Measurements from ENCODE around the gene MRTO4. TPM values are rescaled to one million over a fixed set of nuclear protein-coding genes. Genes with fewer than 3 reads are reported as not detected.

MRTO4 gene
- total RNA-seq, 3 donors from 2014 or later (not counting 1 experiment from before 2014, with no cell fraction given): 9.7 to 15.8 (median 13.5) TPM

DNA sequence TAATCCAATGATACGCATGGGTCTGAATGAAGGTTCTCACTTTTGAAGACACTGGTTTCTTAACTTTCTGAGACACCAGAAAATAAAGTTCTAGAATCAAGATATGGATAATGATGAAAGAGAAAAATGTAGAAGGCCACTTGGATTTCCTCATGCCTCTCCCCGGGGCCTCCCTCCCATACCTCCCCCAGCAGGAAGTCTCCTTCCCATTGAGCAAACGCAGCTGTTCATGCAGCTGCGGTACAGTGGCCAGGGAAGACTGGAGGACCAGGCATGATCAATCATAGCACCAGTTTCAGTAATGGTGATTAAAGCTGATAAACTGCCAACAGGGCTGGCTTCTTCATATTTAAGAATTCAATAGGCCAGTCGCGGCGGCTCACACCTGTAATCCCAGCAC lies 30.6 kb upstream of the MRTO4 start:
- Mint-ChIP-seq H3K4me1 (peaks cover 0 to 6% of the 10 kb centered on the region in 2 donors), H3K9me3 (no peaks in the 10 kb centered on the region), H3K36me3 (peaks cover 33% of the 10 kb centered on the region), H3K27me3 (ENCODE audit: low read depth in 2 of 2) (no peaks in the 10 kb centered on the region), H3K4me3 (no peak overlapping the region), H3K27ac (no peak overlapping the region)
- H3K9me3 ChIP-seq (ENCODE audit: control insufficient read depth, insufficient read depth, low read length): no peaks in the 10 kb centered on the region
- ATAC-seq (no peak), DNase-seq (no peak)
- no peak overlapping the region for H3K27ac ChIP-seq (ENCODE audit: low read length)
- H3K4me1 ChIP-seq (ENCODE audit: control insufficient read depth, insufficient read depth, low read length): no peaks in the 10 kb centered on the region
- no peak overlapping the region for H3K4me3 ChIP-seq (ENCODE audit: low read length)
- WGBS (ENCODE audit: insufficient coverage): 78% methylated on average over 6 of the region's 7 CpGs
- TF ChIP-seq, protein P1, sequence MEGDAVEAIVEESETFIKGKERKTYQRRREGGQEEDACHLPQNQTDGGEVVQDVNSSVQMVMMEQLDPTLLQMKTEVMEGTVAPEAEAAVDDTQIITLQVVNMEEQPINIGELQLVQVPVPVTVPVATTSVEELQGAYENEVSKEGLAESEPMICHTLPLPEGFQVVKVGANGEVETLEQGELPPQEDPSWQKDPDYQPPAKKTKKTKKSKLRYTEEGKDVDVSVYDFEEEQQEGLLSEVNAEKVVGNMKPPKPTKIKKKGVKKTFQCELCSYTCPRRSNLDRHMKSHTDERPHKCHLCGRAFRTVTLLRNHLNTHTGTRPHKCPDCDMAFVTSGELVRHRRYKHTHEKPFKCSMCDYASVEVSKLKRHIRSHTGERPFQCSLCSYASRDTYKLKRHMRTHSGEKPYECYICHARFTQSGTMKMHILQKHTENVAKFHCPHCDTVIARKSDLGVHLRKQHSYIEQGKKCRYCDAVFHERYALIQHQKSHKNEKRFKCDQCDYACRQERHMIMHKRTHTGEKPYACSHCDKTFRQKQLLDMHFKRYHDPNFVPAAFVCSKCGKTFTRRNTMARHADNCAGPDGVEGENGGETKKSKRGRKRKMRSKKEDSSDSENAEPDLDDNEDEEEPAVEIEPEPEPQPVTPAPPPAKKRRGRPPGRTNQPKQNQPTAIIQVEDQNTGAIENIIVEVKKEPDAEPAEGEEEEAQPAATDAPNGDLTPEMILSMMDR (IDR thresholded peaks at IDR 0.05): no peak
- intact Hi-C loops (cut with micrococcal nuclease): no loop called here
- no peaks in the 10 kb centered on the region for H3K27me3 ChIP-seq (ENCODE audit: control insufficient read depth, insufficient read depth, low read length)
- H3K36me3 ChIP-seq (ENCODE audit: control insufficient read depth, insufficient read depth, low read length): peaks cover 71% of the 10 kb centered on the region

DNA sequence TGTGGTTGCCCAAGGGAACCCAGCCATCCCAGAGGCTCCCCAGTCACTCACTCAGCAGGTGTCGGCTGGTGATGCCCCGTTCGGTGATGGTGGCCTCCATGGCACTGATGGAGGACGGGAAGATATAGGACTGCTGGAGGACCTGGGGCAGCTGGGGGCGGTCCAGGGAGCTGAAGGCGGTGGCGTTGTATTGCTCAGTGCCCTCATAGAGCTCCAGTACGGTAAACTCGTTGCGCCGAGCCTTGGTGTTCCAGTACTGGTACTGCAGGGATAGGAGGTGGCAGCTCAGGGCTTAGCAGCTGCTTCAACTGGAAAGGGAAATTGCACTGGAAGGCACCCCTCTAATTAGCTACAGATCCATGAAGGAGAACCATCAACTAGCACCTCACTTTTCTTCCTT lies 29.0 kb upstream of the MRTO4 start:
- peaks cover 33% of the 10 kb centered on the region for H3K36me3 Mint-ChIP-seq
- 99% methylated on average over 11 of the region's 11 CpGs for WGBS (ENCODE audit: insufficient coverage)
- Histone ChIP-seq H3K36me3 (ENCODE audit: control insufficient read depth, insufficient read depth, low read length) (peaks cover 77% of the 10 kb centered on the region), H3K4me1 (ENCODE audit: control insufficient read depth, insufficient read depth, low read length) (no peaks in the 10 kb centered on the region), H3K9me3 (ENCODE audit: control insufficient read depth, insufficient read depth, low read length) (no peaks in the 10 kb centered on the region), H3K27ac (ENCODE audit: low read length) (no peak overlapping the region), H3K4me3 (ENCODE audit: low read length) (no peak overlapping the region), H3K27me3 (ENCODE audit: control insufficient read depth, insufficient read depth, low read length) (no peaks in the 10 kb centered on the region)
- peaks cover 0 to 5% of the 10 kb centered on the region in 2 donors for H3K4me1 Mint-ChIP-seq
- H3K4me3 Mint-ChIP-seq: no peak overlapping the region
- no peak overlapping the region for H3K27ac Mint-ChIP-seq
- DNase-seq (no peak), ATAC-seq (no peak)
- no peaks in the 10 kb centered on the region for H3K27me3 Mint-ChIP-seq (ENCODE audit: low read depth in 2 of 2)
- TF ChIP-seq, protein P1 (IDR thresholded peaks at IDR 0.05): no peak
- no peaks in the 10 kb centered on the region for H3K9me3 Mint-ChIP-seq
- intact Hi-C loops (cut with micrococcal nuclease): no loop called here

DNA sequence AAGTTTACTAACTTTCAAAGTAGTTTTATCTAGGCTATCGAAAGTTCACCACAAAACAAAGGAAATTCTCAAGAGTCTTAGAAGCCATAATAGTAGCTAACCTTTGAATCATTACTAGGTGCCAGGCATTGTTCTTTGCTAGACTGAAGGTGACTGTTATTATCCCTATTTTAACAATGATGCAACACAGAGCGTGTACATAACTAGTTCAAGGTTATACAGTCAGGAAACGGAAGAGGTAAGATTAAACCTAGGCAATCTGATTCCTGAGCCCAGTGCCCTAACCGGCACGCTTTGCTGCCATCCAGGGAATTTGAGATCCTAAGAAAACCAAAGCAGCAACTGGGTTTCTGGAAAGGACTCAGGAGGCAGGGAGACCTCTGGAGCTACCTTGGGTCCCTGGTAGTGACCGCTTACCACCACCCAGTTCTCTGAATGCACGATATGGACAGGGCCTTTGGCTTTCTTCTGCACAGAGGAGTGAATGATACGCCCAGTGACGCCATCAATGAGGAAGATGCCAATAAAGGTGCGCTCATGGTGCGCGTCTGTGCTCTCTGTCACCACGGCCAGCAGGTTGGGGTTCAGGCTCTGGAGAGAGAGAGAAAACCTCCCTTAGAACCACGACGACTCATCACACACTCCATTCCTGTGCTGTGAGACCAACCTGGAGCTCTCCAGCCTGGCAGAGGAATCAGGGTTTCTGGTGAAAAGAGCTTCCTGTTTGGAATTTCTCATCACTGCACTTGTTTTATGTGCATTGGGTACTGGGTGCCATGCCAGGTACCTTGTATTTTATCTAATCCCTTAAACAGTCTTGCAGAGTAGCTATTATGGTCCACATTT lies 28.4 kb upstream of the MRTO4 start:
- H3K4me1 Mint-ChIP-seq: no peaks in the 10 kb centered on the region
- no peak for DNase-seq
- peaks cover 33% of the 10 kb centered on the region for H3K36me3 Mint-ChIP-seq
- TF ChIP-seq, protein P1 (IDR thresholded peaks at IDR 0.05): no peak
- no peaks in the 10 kb centered on the region for H3K9me3 Mint-ChIP-seq
- peaks cover 72% of the 10 kb centered on the region for H3K36me3 ChIP-seq (ENCODE audit: control insufficient read depth, insufficient read depth, low read length)
- intact Hi-C loops (cut with micrococcal nuclease): no loop called here
- no peak for ATAC-seq
- H3K9me3 ChIP-seq (ENCODE audit: control insufficient read depth, insufficient read depth, low read length): no peaks in the 10 kb centered on the region
- no peak overlapping the region for H3K4me3 ChIP-seq (ENCODE audit: low read length)
- no peaks in the 10 kb centered on the region for H3K4me1 ChIP-seq (ENCODE audit: control insufficient read depth, insufficient read depth, low read length)
- no peak overlapping the region for H3K27ac ChIP-seq (ENCODE audit: low read length)
- no peak overlapping the region for H3K27ac Mint-ChIP-seq
- no peaks in the 10 kb centered on the region for H3K27me3 ChIP-seq (ENCODE audit: control insufficient read depth, insufficient read depth, low read length)
- no peak overlapping the region for H3K4me3 Mint-ChIP-seq
- 92% methylated on average over 13 of the region's 15 CpGs for WGBS (ENCODE audit: insufficient coverage)
- no peaks in the 10 kb centered on the region for H3K27me3 Mint-ChIP-seq (ENCODE audit: low read depth in 2 of 2)

Data from natural killer cell (primary cell).